ENCODE measurements around the gene ITSN1. TPM values are rescaled to one million over a fixed set of nuclear protein-coding genes. Genes with fewer than 3 reads are reported as not detected.

Gene ITSN1
- total and polyA plus RNA-seq, 4 donors = 20.3 to 112 (median 40.2) TPM

- peaks cover 8 to 26% (median 19%) of the 10 kb centered on the region in 4 donors for H3K36me3 ChIP-seq (ENCODE audit: control insufficient read depth in 4 of 4, insufficient read depth in 3 of 4, low read depth in 1 of 4, low read length in 3 of 4)
- TF ChIP-seq EGR1 (IDR thresholded peaks at IDR 0.05; ENCODE audit: low read depth in 2 of 2) = no peak
- TF ChIP-seq ATF3 (IDR thresholded peaks at IDR 0.05) = no peak
- no peak for TF ChIP-seq JUND (IDR thresholded peaks at IDR 0.05)
- TF ChIP-seq GABPA (IDR thresholded peaks at IDR 0.05 in 1 of 2, conservative IDR thresholded peaks at IDR 0.05 in 1 of 2) = no peak
- TF ChIP-seq RXRA (IDR thresholded peaks at IDR 0.05) = no peak
- H3K9ac ChIP-seq (ENCODE audit: low read depth in 1 of 2, low read length in 2 of 2) = no peak overlapping the region
- peaks cover 0 to 12% (median 2%) of the 10 kb centered on the region in 4 donors for H3K4me1 ChIP-seq (ENCODE audit: control insufficient read depth in 4 of 4, insufficient read depth in 4 of 4, low read length in 3 of 4)
- 82% methylated on average over 2 of the region's 2 CpGs for WGBS
- DNase-seq (ENCODE audit: low spot score) = no peak
- no peaks in the 10 kb centered on the region for H3K9me3 ChIP-seq (ENCODE audit: control insufficient read depth in 4 of 4, low read length in 3 of 4)
- no peak overlapping the region for H3K4me3 ChIP-seq (ENCODE audit: low read depth in 1 of 3, low read length in 3 of 3)
- H3K27ac ChIP-seq (ENCODE audit: low read depth in 1 of 2, low read length in 2 of 2) = no peak overlapping the region
- no peaks in the 10 kb centered on the region for H3K27me3 ChIP-seq (ENCODE audit: control insufficient read depth in 4 of 4, insufficient read depth in 4 of 4, low read length in 3 of 4)
These were observed 152.3 kb downstream of the ITSN1 start for GRCh38 chr21:33794596-33794995.

- H3K4me1 ChIP-seq (ENCODE audit: control insufficient read depth in 4 of 4, insufficient read depth in 4 of 4, low read length in 3 of 4) = peaks cover 5 to 20% (median 12%) of the 10 kb centered on the region in 4 donors
- 96% methylated on average over 5 of the region's 5 CpGs for WGBS
- no peaks in the 10 kb centered on the region for H3K9me3 ChIP-seq (ENCODE audit: control insufficient read depth in 4 of 4, low read length in 3 of 4)
- no peak overlapping the region for H3K9ac ChIP-seq (ENCODE audit: low read depth in 1 of 2, low read length in 2 of 2)
- no peaks in the 10 kb centered on the region for H3K27me3 ChIP-seq (ENCODE audit: control insufficient read depth in 4 of 4, insufficient read depth in 4 of 4, low read length in 3 of 4)
- no peak for DNase-seq (ENCODE audit: low spot score)
- TF ChIP-seq ZBTB33 (IDR thresholded peaks at IDR 0.05) (no peak), MAX (IDR thresholded peaks at IDR 0.05) (no peak), REST (IDR thresholded peaks at IDR 0.05) (no peak), SP1 (IDR thresholded peaks at IDR 0.05) (no peak), EGR1 (IDR thresholded peaks at IDR 0.05; ENCODE audit: low read depth in 2 of 2) (no peak), TAF1 (conservative IDR thresholded peaks at IDR 0.05) (no peak), HNF4A (conservative IDR thresholded peaks at IDR 0.05) (no peak), NR2F2 (IDR thresholded peaks at IDR 0.05) (no peak), FOXA1 (IDR thresholded peaks at IDR 0.05) (no peak), ATF3 (IDR thresholded peaks at IDR 0.05) (no peak), JUND (IDR thresholded peaks at IDR 0.05) (no peak), CTCF (IDR thresholded peaks at IDR 0.05; ENCODE audit: low read depth, low read length, missing input control) (no peak), YY1 (IDR thresholded peaks at IDR 0.05) (no peak), GABPA (IDR thresholded peaks at IDR 0.05 in 1 of 2, conservative IDR thresholded peaks at IDR 0.05 in 1 of 2) (no peak), HNF4G (IDR thresholded peaks at IDR 0.05) (no peak), FOXA2 (IDR thresholded peaks at IDR 0.05) (no peak), RAD21 (IDR thresholded peaks at IDR 0.05) (no peak), RXRA (IDR thresholded peaks at IDR 0.05) (no peak)
- peaks cover 9 to 26% (median 19%) of the 10 kb centered on the region in 4 donors for H3K36me3 ChIP-seq (ENCODE audit: control insufficient read depth in 4 of 4, insufficient read depth in 3 of 4, low read depth in 1 of 4, low read length in 3 of 4)
- no peak overlapping the region for H3K27ac ChIP-seq (ENCODE audit: low read depth in 1 of 2, low read length in 2 of 2)
- H3K4me3 ChIP-seq (ENCODE audit: low read depth in 1 of 3, low read length in 3 of 3) = no peak overlapping the region
These were observed 155.3 kb downstream of the ITSN1 start for GRCh38 chr21:33797565-33797964.

Data from liver (tissue), 9 donors.